ENCODE results near the gene RNF135. TPM values are rescaled to one million over a fixed set of nuclear protein-coding genes. Genes with fewer than 3 reads are reported as not detected.

RNF135 gene
- total and polyA plus RNA-seq, 10 donors = 20.1 to 43.6 (median 34.2) TPM

GRCh38 chr17:30924341-30924740 is 46.5 kb upstream of the RNF135 start:
- Histone ChIP-seq H3K36me3 (peaks cover 0 to 19% (median 0%) of the 10 kb centered on the region in 6 donors), H3K9me3 (no peaks in the 10 kb centered on the region), H3K27ac (no peak overlapping the region), H3K4me1 (peaks cover 0 to 35% (median 23%) of the 10 kb centered on the region in 6 donors), H3K27me3 (replicated peaks in 1 of 7) (peaks cover 0 to 45% (median 19%) of the 10 kb centered on the region in 7 donors), H3K4me3 (no peak overlapping the region)
- intact Hi-C loops (cut with DNase I; ENCODE audit: low total_unique reads) = no loop called here
- 69 to 82% (median 70%) methylated on average over 2 of the region's 2 CpGs for WGBS, 5 donors
- no peak for TF ChIP-seq POLR2A (IDR thresholded peaks at IDR 0.05)
- TF ChIP-seq POLR2AphosphoS5 (IDR thresholded peaks at IDR 0.05) = no peak
- TF ChIP-seq CTCF (IDR thresholded peaks at IDR 0.05 in 8 of 11, conservative IDR thresholded peaks at IDR 0.05 in 3 of 11) = no peak
- no peak for DNase-seq

GRCh38 chr17:30926516-30926915 is 44.3 kb upstream of the RNF135 start:
- H3K36me3 ChIP-seq = peaks cover 0 to 38% (median 4%) of the 10 kb centered on the region in 6 donors
- no peak for DNase-seq
- peaks cover 0 to 27% (median 16%) of the 10 kb centered on the region in 6 donors for H3K4me1 ChIP-seq
- no peaks in the 10 kb centered on the region for H3K9me3 ChIP-seq
- TF ChIP-seq CTCF (IDR thresholded peaks at IDR 0.05 in 8 of 11, conservative IDR thresholded peaks at IDR 0.05 in 3 of 11) (no peak), POLR2A (IDR thresholded peaks at IDR 0.05) (no peak), POLR2AphosphoS5 (IDR thresholded peaks at IDR 0.05) (no peak)
- H3K27ac ChIP-seq = no peak overlapping the region
- intact Hi-C loops (cut with DNase I; ENCODE audit: low total_unique reads) = no loop called here
- no peak overlapping the region for H3K4me3 ChIP-seq
- peaks cover 0 to 39% (median 16%) of the 10 kb centered on the region in 7 donors for H3K27me3 ChIP-seq (replicated peaks in 1 of 7)
- 71 to 80% (median 74%) methylated on average over 6 of the region's 6 CpGs for WGBS, 5 donors

- DNase-seq = no peak
- H3K36me3 ChIP-seq = peaks cover 0 to 51% (median 4%) of the 10 kb centered on the region in 6 donors
- H3K9me3 ChIP-seq = no peaks in the 10 kb centered on the region
- H3K27ac ChIP-seq = no peak overlapping the region
- no peak for TF ChIP-seq POLR2AphosphoS5 (IDR thresholded peaks at IDR 0.05)
- no peak for TF ChIP-seq CTCF (IDR thresholded peaks at IDR 0.05 in 8 of 11, conservative IDR thresholded peaks at IDR 0.05 in 3 of 11)
- no peak for TF ChIP-seq POLR2A (IDR thresholded peaks at IDR 0.05)
- WGBS, 5 donors = 88 to 97% (median 94%) methylated on average over 5 of the region's 5 CpGs
- peaks cover 0 to 26% (median 4%) of the 10 kb centered on the region in 7 donors for H3K27me3 ChIP-seq (replicated peaks in 1 of 7)
- H3K4me3 ChIP-seq = no peak overlapping the region
- intact Hi-C loops (cut with DNase I; ENCODE audit: low total_unique reads) = no loop called here
- H3K4me1 ChIP-seq = peaks cover 0 to 16% (median 4%) of the 10 kb centered on the region in 6 donors
Measured at GRCh38 chr17:30927756-30928155, 43.1 kb upstream of the RNF135 start.

GRCh38 chr17:30928584-30928983 is 42.3 kb upstream of the RNF135 start:
- Histone ChIP-seq H3K4me3 (no peak overlapping the region), H3K9me3 (no peaks in the 10 kb centered on the region), H3K27ac (no peak overlapping the region), H3K4me1 (peaks cover 0 to 8% (median 0%) of the 10 kb centered on the region in 6 donors), H3K36me3 (peaks cover 0 to 58% (median 4%) of the 10 kb centered on the region in 6 donors), H3K27me3 (replicated peaks in 1 of 7) (peaks cover 0 to 18% (median 0%) of the 10 kb centered on the region in 7 donors)
- 89 to 95% (median 92%) methylated on average over 3 of the region's 3 CpGs for WGBS, 5 donors
- intact Hi-C loops (cut with DNase I; ENCODE audit: low total_unique reads) = no loop called here
- DNase-seq = no peak
- TF ChIP-seq CTCF (IDR thresholded peaks at IDR 0.05 in 8 of 11, conservative IDR thresholded peaks at IDR 0.05 in 3 of 11) = no peak
- no peak for TF ChIP-seq POLR2AphosphoS5 (IDR thresholded peaks at IDR 0.05)
- no peak for TF ChIP-seq POLR2A (IDR thresholded peaks at IDR 0.05)
